H1 (cell line): Measurements from ENCODE around the gene PPCDC. TPM values are rescaled to one million over a fixed set of nuclear protein-coding genes. Genes with fewer than 3 reads are reported as not detected.

Experiments used
- CTCF ChIA-PET: fragments of 300-600 bp; sonication (Branson Sonifier 250); formaldehyde crosslinking; loops from one replicate; lab custom pipeline; 2021; ENCODE audit not compliant: partially characterized antibody; lab: Charles Lee
- POLR2A ChIA-PET: fragments of 300-600 bp; sonication (Branson Sonifier 250); formaldehyde crosslinking; loops from one replicate; lab custom pipeline; 2021; ENCODE audit warnings: inconsistent platforms; ENCODE audit not compliant: partially characterized antibody; lab: Charles Lee
- DNase-seq, 2 experiments: peaks; one replicate each; pipeline versions ENCODE4 v3.0.0 to v3.0.0-alpha.2; 2010 to 2022; ENCODE audit warnings: low spot score in 2 of 2, low read depth in 1 of 2, mixed read lengths in 1 of 2
- FAIRE-seq: peaks from 2 replicates; lab custom pipeline; 2011; peaks lifted over from hg19 to GRCh38; lab: Jason Lieb, UNC
- H2AFZ ChIP-seq: 2 replicates; pipeline ENCODE4 v1.8.1; 2012; ENCODE audit warnings: low read length, inconsistent platforms
- H2AK5ac ChIP-seq: 2 replicates; pipeline ENCODE4 v1.6.1; 2013; ENCODE audit warnings: low read depth, low read length
- H2BK120ac ChIP-seq: replicated peaks from 2 replicates; pipeline ENCODE3; 2013; ENCODE audit warnings: low read depth, low read length, inconsistent platforms
- H2BK12ac ChIP-seq: 2 replicates; pipeline ENCODE4 v1.6.1; 2013; ENCODE audit warnings: low read depth, low read length
- H2BK15ac ChIP-seq: 2 replicates; pipeline ENCODE4 v1.6.1; 2013; ENCODE audit warnings: low read length
- H2BK20ac ChIP-seq: 2 replicates; pipeline ENCODE4 v1.6.1; 2013; ENCODE audit warnings: low read length
- H2BK5ac ChIP-seq: 2 replicates; pipeline ENCODE4 v1.6.1; 2013; ENCODE audit warnings: low read depth, low read length
- H3K14ac ChIP-seq: 2 replicates; pipeline ENCODE4 v1.6.1; 2013; ENCODE audit warnings: inconsistent platforms; ENCODE audit not compliant: insufficient read length
- H3K18ac ChIP-seq: 2 replicates; pipeline ENCODE4 v1.6.1; 2013; ENCODE audit warnings: low read length; ENCODE audit errors: extremely low read depth
- H3K23ac ChIP-seq: 2 replicates; pipeline ENCODE4 v1.6.1; 2013; ENCODE audit warnings: inconsistent platforms; ENCODE audit not compliant: insufficient read length
- H3K23me2 ChIP-seq: 2 replicates; pipeline ENCODE4 v1.6.1; 2013; ENCODE audit warnings: low read depth, low read length
- H3K27ac ChIP-seq: 2 replicates; pipeline ENCODE4 v1.6.1; 2011; ENCODE audit warnings: low read depth, low read length, inconsistent platforms
- H3K27me3 ChIP-seq, 4 experiments: replicated peaks in 1 of 4; 1 replicate in 1 of 4; 2 replicates in 3 of 4; pipeline versions ENCODE4 v1.6.1 to v1.8.1; 2011 to 2013; ENCODE audit warnings: low read length in 3 of 4, mild to moderate bottlenecking in 3 of 4, inconsistent platforms in 2 of 4, mixed read lengths in 2 of 4, moderate library complexity in 1 of 4; ENCODE audit not compliant: control insufficient read depth in 3 of 4, insufficient read depth in 3 of 4; ENCODE audit errors: extremely low read depth in 1 of 4
- H3K36me3 ChIP-seq, 4 experiments: 2 replicates each; pipeline versions ENCODE4 v1.6.1 to v1.8.1; 2011 to 2013; ENCODE audit warnings: mild to moderate bottlenecking in 4 of 4, low read length in 3 of 4, moderate library complexity in 2 of 4, control low read depth in 1 of 4, inconsistent platforms in 1 of 4; ENCODE audit not compliant: insufficient read depth in 4 of 4, control insufficient read depth in 2 of 4
- H3K4ac ChIP-seq: replicated peaks from 2 replicates; pipeline ENCODE3; 2013; ENCODE audit warnings: low read length, low read depth, mixed read lengths, inconsistent platforms; ENCODE audit not compliant: insufficient read length
- H3K4me1 ChIP-seq, 4 experiments: replicated peaks in 1 of 4; 1 replicate in 1 of 4; 2 replicates in 3 of 4; pipeline versions ENCODE4 v1.6.1 to v1.8.1; 2011 to 2013; ENCODE audit warnings: low read length in 3 of 4, inconsistent platforms in 2 of 4, mixed read lengths in 1 of 4; ENCODE audit not compliant: insufficient read depth in 4 of 4, control insufficient read depth in 3 of 4
- H3K4me2 ChIP-seq, 2 experiments: 2 replicates each; pipeline versions ENCODE4 v1.6.1 to v1.8.1; 2011 to 2013; ENCODE audit warnings: low read depth in 2 of 2, low read length in 2 of 2, control low read depth in 1 of 2, inconsistent platforms in 1 of 2, mild to moderate bottlenecking in 1 of 2; ENCODE audit not compliant: insufficient read depth in 1 of 2
- H3K4me3 ChIP-seq, 4 experiments: fragments of 200-600, 300-600 bp in 1 of 4; sonication (generic), shearing (Covaris generic), sonication (Bioruptor Twin) in 1 of 4; 2 replicates each; pipeline versions ENCODE4 v1.5.1 to v1.8.1; 2011 to 2016; ENCODE audit warnings: low read length in 4 of 4, low read depth in 3 of 4, control low read depth in 2 of 4, inconsistent platforms in 2 of 4, mild to moderate bottlenecking in 2 of 4, mixed read lengths in 1 of 4, moderate library complexity in 1 of 4; ENCODE audit not compliant: insufficient read depth in 2 of 4; ENCODE audit errors: extremely low read depth in 1 of 4
- H3K56ac ChIP-seq: replicated peaks from 2 replicates; pipeline ENCODE3; 2013; ENCODE audit warnings: low read depth, mild to moderate bottlenecking, mixed read lengths, low read length, inconsistent platforms; ENCODE audit not compliant: insufficient read length
- H3K79me1 ChIP-seq: 2 replicates; pipeline ENCODE4 v1.6.1; 2013; ENCODE audit warnings: low read depth, low read length, control low read depth
- H3K79me2 ChIP-seq, 2 experiments: 2 replicates each; pipeline versions ENCODE4 v1.6.1 to v1.8.1; 2012 to 2013; ENCODE audit warnings: low read length in 2 of 2, mild to moderate bottlenecking in 2 of 2, inconsistent platforms in 1 of 2; ENCODE audit not compliant: insufficient read depth in 2 of 2, control insufficient read depth in 1 of 2
- H3K9ac ChIP-seq, 4 experiments: replicated peaks in 1 of 4; 1 replicate in 1 of 4; 2 replicates in 3 of 4; pipeline versions ENCODE4 v1.6.1 to v1.8.1; 2011 to 2013; ENCODE audit warnings: low read depth in 3 of 4, low read length in 3 of 4, control low read depth in 2 of 4, mild to moderate bottlenecking in 2 of 4, moderate library complexity in 2 of 4, inconsistent platforms in 1 of 4; ENCODE audit errors: extremely low read depth in 1 of 4
- H3K9me3 ChIP-seq, 2 experiments: 2 replicates each; pipeline versions ENCODE4 v1.6.1 to v1.8.1; 2012 to 2013; ENCODE audit warnings: mild to moderate bottlenecking in 2 of 2, moderate library complexity in 2 of 2, control low read depth in 1 of 2, inconsistent platforms in 1 of 2, low read depth in 1 of 2, low read length in 1 of 2, mixed read lengths in 1 of 2; ENCODE audit not compliant: insufficient read depth in 2 of 2
- H4K20me1 ChIP-seq, 2 experiments: replicated peaks in 1 of 2; 2 replicates each; pipeline versions ENCODE3 to v1.8.1; 2011 to 2013; ENCODE audit warnings: inconsistent platforms in 2 of 2, low read length in 2 of 2, mild to moderate bottlenecking in 1 of 2; ENCODE audit not compliant: insufficient read depth in 2 of 2, control insufficient read depth in 1 of 2
- H4K5ac ChIP-seq: 2 replicates; pipeline ENCODE4 v1.6.1; 2013; ENCODE audit warnings: low read length, low read depth, mixed read lengths, inconsistent platforms; ENCODE audit not compliant: insufficient read length
- H4K8ac ChIP-seq: 2 replicates; pipeline ENCODE4 v1.8.0; 2013; ENCODE audit warnings: mild to moderate bottlenecking, moderate library complexity, low read length, inconsistent platforms; ENCODE audit not compliant: insufficient read depth; ENCODE audit errors: extremely low read depth
- H4K91ac ChIP-seq: replicated peaks from 2 replicates; pipeline ENCODE3; 2013; ENCODE audit warnings: low read length, mixed read lengths, inconsistent platforms; ENCODE audit not compliant: insufficient read length
- CREB1 ChIP-seq: IDR thresholded peaks from 2 replicates; pipeline ENCODE4 v1.6.1; 2012; ENCODE audit warnings: inconsistent platforms
- GABPA ChIP-seq: IDR thresholded peaks from 2 replicates; pipeline ENCODE4 v1.6.1; 2011; ENCODE audit warnings: mild to moderate bottlenecking, low read length, moderate library complexity, borderline replicate concordance; ENCODE audit not compliant: insufficient read depth
- GTF2F1 ChIP-seq: IDR thresholded peaks from 2 replicates; pipeline ENCODE4 v1.6.1; 2012; ENCODE audit warnings: low read depth, low read length, improper control_type of control experiment, borderline replicate concordance
- JUND ChIP-seq: IDR thresholded peaks from 2 replicates; pipeline ENCODE4 v1.6.1; 2011; ENCODE audit warnings: mild to moderate bottlenecking, improper control_type of control experiment, low read length
- POLR2AphosphoS5 ChIP-seq: IDR thresholded peaks from 2 replicates; pipeline ENCODE4 v1.6.1; 2011; ENCODE audit warnings: low read depth, low read length
- SAP30 ChIP-seq: fragments of 300-600 bp; sonication (generic); IDR thresholded peaks from 2 replicates; pipeline ENCODE4 v1.7.1; 2012; ENCODE audit warnings: low read length, moderate library complexity, mild to moderate bottlenecking, inconsistent platforms; ENCODE audit not compliant: insufficient read depth, insufficient replicate concordance
- TCF12 ChIP-seq: IDR thresholded peaks from 2 replicates; pipeline ENCODE4 v1.6.1; 2011; ENCODE audit warnings: low read depth, mild to moderate bottlenecking, low read length
- WGBS, 2 experiments: shearing (Covaris generic) in 1 of 2; methylation state at CpG; one replicate each; pipeline versions ENCODE4 v1.1.6 to v1.1.7; 2013 to 2015; ENCODE audit warnings: low lambda C conversion rate in 2 of 2, mixed read lengths in 2 of 2, inconsistent platforms in 1 of 2, low coverage in 1 of 2, missing lambda C conversion rate in 1 of 2; ENCODE audit not compliant: insufficient replicate concordance in 2 of 2, insufficient coverage in 1 of 2, insufficient read length in 1 of 2; ENCODE audit errors: extremely low coverage in 1 of 2, missing lambda C conversion rate in 1 of 2; 5-methylcytosine and 5-hydroxymethylcytosine counted together
- polyA plus RNA-seq, 7 experiments: library from polyadenylated mRNA; depleted of rRNA in 3 of 7; stranded (reverse) in 5 of 7; unstranded in 2 of 7; fragments of >200 nt in 5 of 7; fragments of 200-250 nt in 2 of 7; gene quantifications; 1 replicate in 5 of 7; 2 replicates in 1 of 7; 4 replicates in 1 of 7; pipeline versions ENCODE4 v1.2.1 to v1.2.3, GENCODE V29; 2011 to 2013; ENCODE audit warnings: missing spikeins in 2 of 7, mixed read lengths in 2 of 7
- total RNA-seq: library from RNA; stranded (reverse); fragmentation: NEBNext Ultra II Directional; extraction: Animal tissue kit (Norgen Biotek cat#: 25700); gene quantifications from 2 replicates; pipeline ENCODE4 v1.2.1, GENCODE V29; 2021

The PPCDC gene
- total and polyA plus RNA-seq, 2 of the 8 experiments (the other 6 are each of a cell fraction or from before 2014, with no cell fraction given): 11.3 to 29.7 TPM

DNA sequence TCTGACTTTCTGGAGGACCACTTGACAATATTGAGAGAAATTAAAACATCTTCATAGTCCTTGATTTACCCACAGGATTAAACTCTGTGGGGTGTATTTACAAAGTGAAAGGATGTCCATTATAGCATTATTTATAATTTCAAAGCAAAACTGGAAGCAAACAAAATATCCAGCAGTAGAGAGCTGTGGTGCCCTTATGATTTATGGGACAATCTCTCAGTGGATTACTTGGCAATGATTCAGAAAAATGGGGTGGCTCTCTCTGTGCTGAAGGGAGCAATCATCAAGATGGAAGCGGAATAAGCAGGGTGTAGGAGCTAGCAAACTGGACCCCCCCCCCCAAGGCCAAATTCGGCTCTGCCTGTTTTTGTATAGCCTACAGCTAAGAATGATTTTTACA is 9.0 kb downstream of the PPCDC start:
- peaks cover 3 to 18% (median 11%) of the 10 kb centered on the region in 4 experiments for H3K4me1 ChIP-seq
- no peaks in the 10 kb centered on the region for H3K9me3 ChIP-seq
- FAIRE-seq (no peak), DNase-seq (no peak)
- no peak overlapping the region for H3K9ac ChIP-seq
- H4K8ac ChIP-seq: no peak overlapping the region
- H4K20me1 ChIP-seq: peaks cover 6 to 8% of the 10 kb centered on the region in 2 experiments
- H2BK120ac ChIP-seq: no peak overlapping the region
- TF ChIP-seq GTF2F1: no peak
- no peak for TF ChIP-seq JUND
- TF ChIP-seq CREB1: no peak
- TF ChIP-seq SAP30: no peak
- TF ChIP-seq TCF12: no peak
- TF ChIP-seq GABPA: no peak
- no peak for TF ChIP-seq POLR2AphosphoS5
- H2BK20ac ChIP-seq: no peak overlapping the region
- peaks cover 4% of the 10 kb centered on the region; the same call in 1 of the 2 replicates for H3K79me1 ChIP-seq
- ChIA-PET CTCF (interaction anchor here (0.6 to 8.5 kb wide), 7 partner anchors 13 to 830 kb away, joined by 4 to 97 read pairs (median 4); partner anchors contain the start of genes C15orf39 and STRA6), POLR2A (interaction anchor here (0.7 kb wide), 1 partner anchor 179 kb away, joined by 4 read pairs; no protein-coding TSS in a partner anchor)
- H3K4me2 ChIP-seq: no peak overlapping the region
- no peak overlapping the region for H3K4me3 ChIP-seq
- no peak overlapping the region for H2AFZ ChIP-seq
- no peaks in the 10 kb centered on the region for H3K79me2 ChIP-seq
- H3K27me3 ChIP-seq: no peaks in the 10 kb centered on the region
- no peak overlapping the region for H3K18ac ChIP-seq
- H3K56ac ChIP-seq: no peak overlapping the region
- H4K5ac ChIP-seq: no peak overlapping the region
- no peak overlapping the region for H3K14ac ChIP-seq
- H3K23ac ChIP-seq: no peak overlapping the region
- H3K23me2 ChIP-seq: no peaks in the 10 kb centered on the region
- no peak overlapping the region for H3K4ac ChIP-seq
- no peak overlapping the region for H4K91ac ChIP-seq
- no peak overlapping the region for H2BK12ac ChIP-seq
- H3K36me3 ChIP-seq: no peaks in the 10 kb centered on the region
- WGBS, 2 experiments: 100% methylated on average over 2 of the region's 2 CpGs; no CpG with 5 or more reads in 1 of the 2 experiments
- H2BK15ac ChIP-seq: no peak overlapping the region
- H2BK5ac ChIP-seq: no peak overlapping the region
- no peak overlapping the region for H3K27ac ChIP-seq
- no peak overlapping the region for H2AK5ac ChIP-seq
